IPS-NIHi7 (cell line): ENCODE data around the gene ASCL2.
A peak's percentile ranks its signal among the peaks of the same experiment; 100 is the strongest.

Experiments
- DNase-seq: peaks from one replicate; pipeline ENCODE4 v3.0.0; 2012; ENCODE audit warnings: mixed read lengths; ENCODE audit errors: extremely low spot score

ASCL2 gene, protein sequence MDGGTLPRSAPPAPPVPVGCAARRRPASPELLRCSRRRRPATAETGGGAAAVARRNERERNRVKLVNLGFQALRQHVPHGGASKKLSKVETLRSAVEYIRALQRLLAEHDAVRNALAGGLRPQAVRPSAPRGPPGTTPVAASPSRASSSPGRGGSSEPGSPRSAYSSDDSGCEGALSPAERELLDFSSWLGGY

DNA sequence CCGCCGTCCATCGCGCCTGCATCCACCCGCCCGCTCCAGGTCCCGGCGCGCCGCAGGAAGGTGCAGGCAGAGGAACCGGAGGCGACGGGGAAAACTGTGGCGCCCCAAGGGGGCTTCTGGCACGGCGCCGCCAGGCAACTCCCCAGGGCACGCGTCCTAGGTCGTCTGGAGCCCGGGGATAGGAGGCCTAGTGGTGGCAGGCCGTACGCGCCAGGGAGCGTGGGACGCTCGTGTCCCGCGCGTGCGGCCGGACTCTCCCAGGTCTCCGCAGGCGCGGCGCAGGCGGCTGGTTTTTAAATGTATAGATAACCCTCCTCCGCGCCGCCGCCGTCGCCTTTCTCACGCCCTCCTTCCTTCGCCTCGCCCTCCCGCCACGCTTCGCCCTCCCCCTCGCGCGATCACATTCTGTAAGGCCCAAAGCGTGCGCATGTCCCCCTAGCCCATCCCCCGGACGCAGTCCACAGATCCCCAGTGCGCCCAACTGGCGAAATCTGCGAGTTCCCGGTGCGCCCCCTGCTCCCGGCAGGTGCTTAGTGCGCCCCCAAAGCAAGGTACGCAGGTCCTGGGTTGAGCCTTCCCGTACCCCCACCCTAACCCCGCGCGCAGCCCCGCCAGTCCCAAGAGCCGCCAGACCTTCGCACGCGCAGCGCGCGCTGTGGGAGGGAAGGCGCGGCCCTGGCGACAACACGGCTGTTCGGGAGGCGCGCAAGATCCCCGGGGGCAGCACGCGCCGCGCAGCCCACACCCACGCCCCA is at the start of gene ASCL2:
ASCL2 (minus strand) TSS at position 267 of the 755 bp plus-strand sequence; CDS start at position 11, 256 bp downstream.
- DNase-seq: no peak

DNA sequence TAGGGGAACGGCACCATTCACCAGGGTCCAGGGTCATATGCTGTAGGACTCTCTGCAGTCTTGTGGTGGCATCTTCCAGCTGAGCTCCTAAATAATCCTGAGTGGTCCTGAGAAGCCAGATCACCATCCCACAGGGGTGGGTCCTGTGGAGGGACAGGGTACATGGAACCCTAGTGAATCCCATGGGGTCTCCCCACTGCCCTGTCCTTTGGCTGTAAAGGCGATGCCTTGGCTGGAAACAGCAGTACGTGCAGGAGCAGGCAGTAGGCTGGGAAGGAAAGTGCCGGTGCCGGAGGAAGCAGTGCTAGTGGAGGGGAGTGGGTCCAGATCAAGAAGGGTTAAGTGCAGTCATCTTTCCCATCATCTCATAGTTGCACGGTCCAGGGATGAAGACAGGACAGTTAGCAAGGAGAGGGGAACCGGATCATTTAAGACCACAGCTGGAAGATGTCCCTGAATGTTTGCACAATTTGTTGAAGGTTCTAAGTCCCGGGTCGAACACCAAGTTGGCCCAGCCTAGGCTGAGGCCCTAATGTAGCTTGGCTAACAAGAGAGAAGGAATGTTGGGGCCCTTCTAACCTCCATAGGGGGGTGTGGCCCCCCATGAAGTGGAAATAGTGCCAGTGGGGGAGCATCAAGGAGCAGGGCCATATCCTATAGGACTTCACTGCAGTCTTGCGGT is 49.5 kb upstream of the ASCL2 start:
- no peak for DNase-seq

DNA sequence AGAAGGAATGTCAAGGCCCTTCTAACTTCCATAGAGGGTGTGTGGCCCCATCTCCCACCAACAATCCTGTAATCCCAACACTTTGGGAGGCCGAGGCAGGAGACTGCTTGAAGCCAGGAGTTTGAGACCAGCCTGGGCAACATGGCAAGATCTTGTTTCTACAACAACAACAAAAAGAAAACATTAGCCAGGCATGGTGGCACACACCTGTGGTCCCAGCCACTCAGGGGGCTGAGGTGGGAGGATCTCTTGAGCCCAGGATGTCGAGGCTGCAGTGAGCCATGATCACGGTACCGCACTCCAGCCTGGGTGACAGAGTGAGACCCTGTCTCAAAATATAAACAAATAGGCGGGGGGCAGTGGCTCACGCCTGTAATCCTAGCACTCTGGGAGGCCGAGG is 48.3 kb upstream of the ASCL2 start:
- DNase-seq: no peak

DNA sequence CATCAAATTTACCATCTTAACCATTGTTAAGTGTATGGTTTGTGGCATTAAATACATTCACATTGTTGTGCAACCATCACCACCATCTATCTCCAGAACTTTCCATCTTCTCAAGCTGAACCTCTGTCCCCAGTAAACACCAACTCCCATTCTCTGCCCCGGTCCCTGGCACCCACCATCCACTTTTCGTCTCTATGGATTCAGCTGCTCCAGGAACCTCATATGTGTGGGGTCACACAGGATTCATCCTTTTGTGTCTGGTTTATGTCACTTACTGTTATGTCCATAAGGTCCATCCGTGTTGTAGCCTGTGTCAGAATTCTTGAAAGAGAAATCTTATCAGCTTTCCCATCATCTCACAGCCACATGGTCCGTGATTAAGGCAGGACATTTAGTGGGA is 47.7 kb upstream of the ASCL2 start:
- DNase-seq: no peak

DNA sequence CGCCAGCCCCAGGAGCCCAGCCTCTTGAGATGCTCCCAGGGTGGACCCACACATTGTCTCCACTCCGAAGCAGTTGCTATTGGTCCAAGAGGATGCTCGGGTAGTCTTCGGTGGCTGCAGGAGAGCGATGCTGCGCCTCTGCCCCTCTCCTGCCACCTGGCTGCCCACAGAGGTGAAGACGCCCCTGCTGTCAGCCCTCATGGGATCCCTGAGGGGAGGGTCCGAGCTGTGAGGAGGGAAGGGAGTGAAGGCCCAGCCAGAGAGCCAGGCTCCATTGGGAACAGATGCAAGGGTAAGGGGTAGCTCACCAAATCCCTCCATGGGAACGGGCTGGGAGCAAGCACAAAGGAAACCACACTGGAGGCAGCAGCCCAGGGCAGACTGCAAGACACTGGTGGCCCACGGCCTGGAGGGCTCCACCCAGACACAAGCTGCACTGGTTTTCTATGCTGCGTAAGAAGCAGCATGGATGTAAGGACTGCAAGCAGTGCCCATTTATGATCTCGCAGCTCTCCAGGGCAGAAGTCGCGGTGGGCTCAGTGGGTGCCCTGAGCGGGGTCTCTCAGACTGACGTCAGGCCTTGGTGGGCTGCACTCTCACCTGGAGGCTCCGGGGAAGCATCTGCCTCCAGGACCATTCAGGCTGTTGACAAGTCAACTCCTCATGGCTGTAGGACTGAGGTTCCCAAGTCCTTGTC is 47.1 kb upstream of the ASCL2 start:
- no peak for DNase-seq

DNA sequence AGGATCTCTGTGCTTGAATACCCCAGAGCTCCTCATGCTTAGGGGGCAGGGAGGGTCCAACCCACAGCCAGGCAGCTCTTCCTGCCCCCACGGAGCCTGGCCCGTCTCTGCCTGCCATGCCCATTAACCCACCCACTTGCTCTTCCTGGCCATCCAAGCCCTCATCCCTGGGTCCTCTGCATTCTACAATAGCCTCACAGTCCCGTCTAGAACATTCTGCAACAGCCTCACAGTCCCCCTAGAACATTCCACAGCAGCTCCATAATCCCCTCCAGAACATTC is 46.5 kb upstream of the ASCL2 start:
- DNase-seq: no peak

DNA sequence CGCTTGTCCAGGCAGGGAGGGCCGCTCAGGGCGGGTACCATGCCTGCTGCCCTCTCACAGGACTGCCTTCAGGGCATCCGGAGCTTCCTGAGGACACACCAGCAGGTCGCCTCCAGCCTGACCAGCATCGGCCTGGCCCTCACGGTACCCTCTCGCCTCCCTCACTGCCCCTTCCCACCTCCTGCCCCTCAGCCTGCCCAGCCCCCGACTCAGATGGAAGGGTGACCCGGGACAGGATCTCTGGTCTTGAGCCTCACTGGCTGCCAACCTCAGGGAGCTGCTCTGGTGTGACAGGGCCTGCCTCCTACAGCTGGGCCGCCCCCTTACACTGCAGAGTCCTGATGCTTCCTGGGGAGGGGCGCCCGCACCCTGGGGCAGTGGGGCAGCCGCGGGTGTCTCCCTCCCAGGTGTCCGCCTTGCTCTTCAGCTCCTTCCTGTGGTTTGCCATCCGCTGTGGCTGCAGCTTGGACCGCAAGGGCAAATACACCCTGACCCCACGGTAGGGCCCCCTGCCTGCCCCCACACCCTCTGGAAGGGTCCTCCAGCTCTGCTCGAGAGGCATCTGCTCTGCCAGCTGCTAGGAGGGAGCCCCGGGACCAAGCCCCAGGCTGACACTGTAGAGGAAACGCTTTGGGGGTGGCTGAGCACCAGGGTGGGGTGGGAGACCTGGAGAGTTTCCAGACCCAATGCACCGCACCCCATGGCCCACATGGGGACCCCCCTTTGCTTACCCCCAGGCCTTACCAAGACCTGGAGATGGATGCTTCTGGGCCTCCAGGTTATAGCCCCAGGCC is 46.0 kb upstream of the ASCL2 start:
- DNase-seq: no peak

DNA sequence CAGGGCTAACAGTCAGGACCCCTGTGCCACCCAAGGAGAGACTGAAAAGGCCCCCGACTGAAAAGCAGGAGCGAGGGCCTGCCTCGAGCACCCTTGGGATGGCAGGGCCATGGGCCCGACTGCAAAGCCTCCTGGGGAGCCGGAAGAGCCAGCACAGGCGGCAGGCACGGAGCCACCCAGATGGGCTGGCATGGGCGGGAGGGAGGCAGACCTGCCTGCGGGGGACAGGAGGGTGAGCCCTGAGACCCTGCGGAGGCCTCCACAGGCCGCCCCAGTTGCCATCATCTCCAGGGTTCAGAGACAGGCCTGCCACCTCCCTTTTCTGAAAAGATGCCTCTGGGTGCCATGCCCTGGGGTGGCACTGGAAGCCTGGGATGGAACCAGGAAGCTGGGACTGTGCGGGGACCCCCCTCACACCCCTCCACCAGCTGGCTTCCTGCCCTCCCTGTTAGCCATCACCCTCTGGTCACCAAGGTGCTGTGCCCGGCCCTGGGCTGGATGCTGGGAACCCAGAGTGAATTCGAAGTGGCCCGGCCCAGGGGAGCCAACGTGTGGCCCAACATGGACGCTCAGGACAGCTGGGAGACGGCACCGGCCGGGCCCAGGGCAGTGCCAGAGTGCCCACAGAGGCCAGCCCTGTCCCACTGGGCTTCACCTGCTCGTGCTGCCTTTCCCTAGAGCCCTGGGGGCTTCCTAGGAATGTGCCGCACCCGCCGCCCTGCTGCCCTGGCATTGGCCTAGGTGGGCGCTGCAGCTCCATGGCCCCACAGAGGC is 45.2 kb upstream of the ASCL2 start:
- no peak for DNase-seq

DNA sequence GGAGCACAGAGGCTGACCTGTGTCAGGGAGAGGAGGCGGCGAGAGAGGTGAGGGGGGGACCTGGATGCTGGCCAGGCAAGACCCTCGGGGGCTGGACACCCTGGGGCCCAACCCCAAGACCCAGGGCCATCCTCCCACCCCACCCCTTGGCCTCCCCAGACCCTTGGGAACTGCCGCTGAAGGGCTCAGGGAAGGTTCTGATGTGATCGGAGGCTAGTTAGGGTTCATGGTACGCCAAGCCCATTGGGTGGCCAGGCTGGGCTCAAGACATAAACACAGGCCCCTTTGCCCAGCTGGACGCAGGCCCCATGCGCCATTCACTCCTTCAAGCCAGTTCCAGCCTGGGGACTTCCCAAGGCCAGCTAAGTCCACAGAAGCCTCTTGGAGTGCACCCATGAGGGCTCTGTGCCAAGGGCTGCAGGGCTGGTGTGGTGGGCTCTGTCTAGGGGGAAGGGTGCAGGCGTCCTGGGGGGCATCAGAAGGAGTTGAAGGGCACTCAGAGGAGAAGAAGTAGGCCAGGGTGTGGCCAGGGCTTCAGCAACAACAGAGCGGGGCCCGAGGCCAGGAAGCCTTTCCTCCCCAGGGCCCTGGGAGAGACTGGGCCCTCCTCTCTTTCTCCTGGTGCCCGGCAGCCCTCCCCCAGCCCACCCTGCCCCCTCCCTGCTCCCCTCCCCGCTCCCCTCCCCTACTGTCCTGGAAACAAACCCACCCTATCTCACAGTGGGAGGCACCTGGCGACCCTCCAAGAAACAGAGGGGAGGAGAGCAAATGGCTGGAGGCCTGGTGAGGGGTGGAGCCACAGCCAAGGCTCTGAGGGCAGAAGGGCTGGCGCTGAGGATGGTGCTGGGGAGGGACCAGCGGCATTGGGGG is 44.4 kb upstream of the ASCL2 start:
- DNase-seq: no peak

DNA sequence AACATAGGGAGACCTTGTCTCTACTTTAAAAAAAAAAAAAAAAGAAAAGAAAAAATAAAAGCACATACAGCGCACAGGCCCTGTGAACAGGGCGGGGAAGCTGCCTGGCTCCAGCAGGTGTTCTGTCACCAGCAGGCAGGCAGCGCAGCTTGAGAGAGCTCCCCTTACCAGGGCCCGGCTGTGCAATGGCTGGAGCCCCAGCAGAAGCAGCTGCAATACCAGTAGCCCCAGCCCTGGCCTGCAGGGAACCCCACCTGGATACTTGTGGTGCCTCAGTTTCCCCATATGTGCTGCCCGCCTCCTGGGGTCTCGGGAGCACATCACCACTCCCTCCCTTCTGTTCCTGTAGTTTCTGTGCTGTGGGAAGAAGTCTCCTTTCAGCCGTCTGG is 43.7 kb upstream of the ASCL2 start:
- DNase-seq: no peak

DNA sequence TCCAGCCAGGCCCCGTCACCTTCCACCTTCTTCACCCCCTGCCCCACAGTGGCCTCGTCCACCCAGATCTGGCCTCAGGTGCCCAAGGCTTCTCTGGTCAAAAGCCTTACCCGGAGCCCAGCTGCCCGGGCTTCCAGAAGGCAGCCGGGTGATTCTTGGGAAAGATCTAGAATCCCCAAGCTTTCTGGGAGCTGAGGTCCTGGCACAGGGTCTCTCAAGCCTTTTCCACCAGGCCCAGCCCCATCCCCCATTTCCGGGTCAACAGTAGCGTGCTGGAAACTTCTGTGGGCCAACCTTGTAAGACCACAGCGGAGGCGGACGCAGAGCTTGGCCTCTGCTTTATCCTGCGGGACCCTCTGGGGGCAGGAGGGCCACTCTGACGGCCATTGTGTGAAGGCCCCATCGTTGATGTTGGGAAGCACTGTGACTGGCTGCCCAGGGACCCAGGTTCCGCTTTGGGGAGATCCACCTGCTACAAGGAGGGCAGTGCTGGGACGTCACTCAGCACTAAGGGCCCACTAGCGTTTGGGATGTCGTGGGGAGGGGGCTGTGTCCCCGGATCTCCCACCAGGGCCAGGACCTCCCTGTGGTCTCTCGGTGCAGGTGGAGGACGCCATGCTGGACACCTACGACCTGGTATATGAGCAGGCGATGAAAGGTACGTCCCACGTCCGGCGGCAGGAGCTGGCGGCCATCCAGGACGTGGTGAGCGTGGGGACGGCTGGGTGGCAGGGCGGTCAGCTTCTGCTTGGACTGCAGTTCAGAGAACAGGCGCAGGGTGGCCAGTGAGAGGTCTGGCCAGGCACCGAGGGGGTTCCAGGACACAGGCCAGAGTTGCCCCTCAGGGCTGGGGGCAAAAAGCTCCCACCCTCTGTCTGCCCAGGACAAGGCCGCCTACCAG is 42.9 kb upstream of the ASCL2 start:
- no peak for DNase-seq

DNA sequence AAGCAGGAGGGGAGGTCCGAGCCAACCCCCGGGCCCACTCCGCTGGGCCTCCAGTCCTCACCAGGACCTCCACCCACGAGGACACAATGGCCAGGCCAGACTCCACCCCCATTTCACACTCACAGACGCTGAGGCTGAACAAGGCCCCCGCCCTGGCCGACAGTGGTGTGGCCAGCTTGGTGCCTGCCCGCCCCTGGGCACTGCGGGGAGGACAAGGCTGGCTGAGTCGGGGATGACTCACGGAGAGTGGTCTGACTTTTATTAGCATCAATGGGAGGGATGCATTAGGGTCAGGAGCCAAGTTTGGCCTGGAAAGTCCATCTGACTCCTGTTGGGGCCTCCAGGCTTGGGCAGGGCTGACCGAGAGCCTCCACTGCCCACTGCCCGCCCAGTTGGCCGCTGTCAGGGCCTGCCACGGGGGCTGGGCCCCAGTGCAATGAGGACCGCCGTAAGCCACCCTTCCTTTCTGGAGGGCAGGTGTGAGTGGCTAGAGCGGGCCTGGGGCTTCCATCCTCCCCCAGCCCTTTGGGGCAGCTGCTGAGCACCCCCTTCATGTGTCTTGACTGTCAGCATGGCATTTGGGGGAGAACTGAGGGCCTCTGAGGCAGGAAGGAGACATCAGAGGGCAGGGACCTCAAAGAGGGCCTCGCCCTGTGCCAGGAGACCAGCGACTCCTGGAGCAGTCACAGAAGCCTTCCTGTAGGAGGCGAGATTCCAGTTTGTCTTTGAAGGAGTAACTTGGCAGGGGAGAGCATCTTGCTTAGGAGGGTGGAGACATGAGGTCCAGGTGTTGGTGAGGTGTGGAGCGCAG is 42.0 kb upstream of the ASCL2 start:
- peak; percentile 48 for DNase-seq

DNA sequence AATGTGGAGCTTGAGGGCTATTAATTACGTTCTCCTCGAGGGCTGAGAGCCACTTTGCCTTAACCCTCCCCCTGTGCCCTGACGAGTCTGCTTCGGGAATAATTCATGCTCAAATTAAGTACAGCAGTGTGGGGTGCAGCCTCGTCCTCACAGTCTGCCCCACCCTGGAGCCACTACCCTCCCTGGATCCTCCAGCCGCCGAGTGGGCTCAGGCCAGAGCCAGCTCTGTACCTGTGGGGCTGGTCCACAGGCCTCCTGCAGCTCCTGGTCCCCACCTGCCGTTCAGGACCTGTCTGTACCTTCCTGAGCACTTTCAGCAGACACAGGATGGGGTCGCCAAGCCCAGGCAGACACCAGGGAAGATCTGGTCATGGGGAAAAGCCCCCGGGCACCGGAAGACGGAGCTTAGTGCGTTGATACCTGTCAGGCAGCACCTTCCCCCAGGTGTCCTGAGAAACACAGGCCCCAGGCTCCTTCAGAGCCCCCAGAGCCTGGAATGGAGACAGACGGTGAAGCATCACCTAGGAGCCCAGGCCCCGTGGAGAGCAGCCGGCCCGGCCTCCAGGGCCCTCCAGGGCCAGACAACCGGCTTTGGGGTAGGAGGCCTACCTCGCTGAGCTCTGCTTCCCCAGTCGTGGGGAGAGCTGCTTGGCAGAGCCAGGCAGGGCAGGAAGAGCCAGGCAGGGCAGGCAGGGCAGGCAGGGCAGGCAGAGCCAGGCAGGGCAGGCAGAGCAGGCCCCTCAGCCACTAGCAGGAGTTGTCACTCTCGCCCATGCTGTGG is 41.2 kb upstream of the ASCL2 start:
- no peak for DNase-seq

DNA sequence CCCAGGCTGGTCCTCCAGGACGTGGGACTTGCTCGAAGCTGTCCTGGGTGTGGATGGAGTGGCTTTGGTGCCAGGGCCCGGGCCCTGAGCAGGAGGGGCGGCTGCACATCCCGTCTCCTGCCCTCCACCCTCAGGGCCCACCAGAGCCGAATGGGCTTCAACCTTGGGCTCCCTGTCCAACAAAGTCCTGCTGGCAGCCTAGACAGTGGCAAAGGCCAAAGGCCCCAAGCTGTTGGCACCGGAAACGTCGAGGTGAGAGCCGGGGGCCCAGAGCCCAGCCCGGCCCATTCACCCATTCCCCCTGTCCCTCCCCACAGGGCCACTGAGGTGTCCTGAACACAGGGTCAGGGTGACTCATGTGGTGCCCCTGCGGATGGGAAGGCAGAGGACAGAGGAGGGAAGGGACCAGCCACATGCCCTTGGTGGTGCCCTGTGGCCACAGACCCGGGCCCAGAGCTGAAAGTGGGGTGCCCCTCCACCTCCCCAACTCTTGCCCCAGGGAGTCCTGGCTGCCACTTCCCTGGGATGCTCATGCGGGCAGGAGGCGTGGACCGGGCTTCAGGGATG is 40.5 kb upstream of the ASCL2 start:
- no peak for DNase-seq

DNA sequence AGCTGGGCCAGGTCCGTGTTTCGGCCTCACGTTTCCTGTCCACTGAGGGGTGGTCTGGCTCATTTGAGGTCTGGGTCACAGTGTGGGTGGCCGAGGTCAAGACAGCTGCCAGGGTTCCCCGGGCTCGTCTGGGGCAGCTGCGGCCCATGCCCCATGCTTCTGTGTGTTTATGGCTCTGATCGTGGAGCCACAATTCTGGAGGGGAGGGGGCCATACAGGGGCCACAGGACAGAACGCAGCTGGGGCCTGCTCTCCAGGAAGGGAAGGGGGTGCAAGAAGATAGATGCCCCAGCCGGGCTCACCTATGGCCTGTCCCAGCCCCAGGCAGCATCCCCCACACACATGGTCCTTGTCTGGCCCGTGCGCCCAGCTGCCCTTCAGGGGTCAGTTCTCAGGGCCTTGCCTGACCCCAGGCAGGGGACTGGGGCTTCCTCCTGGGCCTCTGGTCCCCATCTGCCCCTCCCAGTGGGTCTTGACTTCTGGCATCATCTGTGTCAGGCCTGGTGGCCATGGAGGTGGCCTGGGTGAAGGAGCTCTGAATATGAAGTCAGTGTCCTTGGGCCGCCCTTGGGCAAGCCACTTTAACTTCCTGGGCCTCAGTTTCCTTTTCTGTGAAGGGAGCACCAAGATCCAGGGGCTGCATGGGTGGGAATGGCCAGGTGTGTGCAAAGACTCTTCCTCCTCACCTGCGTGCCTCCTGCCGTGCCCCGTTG is 39.8 kb upstream of the ASCL2 start:
- no peak for DNase-seq
